ENCODE data around the gene RBP3. TPM values are rescaled to one million over a fixed set of nuclear protein-coding genes. Genes with fewer than 3 reads are reported as not detected.

RBP3 gene
- total RNA-seq, 1 donor from 2014 or later = not detected

DNA sequence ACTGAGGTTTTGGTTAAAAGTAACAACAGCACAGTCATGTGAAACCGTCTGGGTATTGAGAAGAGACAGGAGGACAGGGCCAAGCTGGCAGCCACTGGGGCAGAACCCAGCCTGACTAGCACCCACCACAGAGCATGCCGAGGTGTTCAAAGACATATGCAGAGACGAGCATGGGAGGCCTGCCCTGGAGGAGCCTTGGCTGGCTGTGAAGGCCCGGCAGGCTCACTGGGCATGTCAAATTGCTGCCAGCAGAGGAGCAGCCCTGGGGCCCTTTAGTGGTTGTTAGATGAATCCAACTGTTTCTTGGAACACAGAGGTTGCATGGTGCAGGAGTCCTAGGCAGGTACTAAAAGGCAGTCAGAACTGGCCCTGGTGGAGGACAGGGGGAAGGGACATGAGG, 30.9 kb upstream of the RBP3 start:
- intact Hi-C loops (cut with micrococcal nuclease) = loop anchor here (10.0 kb wide), 1 partner anchor 152 kb away; no protein-coding TSS in a partner anchor

DNA sequence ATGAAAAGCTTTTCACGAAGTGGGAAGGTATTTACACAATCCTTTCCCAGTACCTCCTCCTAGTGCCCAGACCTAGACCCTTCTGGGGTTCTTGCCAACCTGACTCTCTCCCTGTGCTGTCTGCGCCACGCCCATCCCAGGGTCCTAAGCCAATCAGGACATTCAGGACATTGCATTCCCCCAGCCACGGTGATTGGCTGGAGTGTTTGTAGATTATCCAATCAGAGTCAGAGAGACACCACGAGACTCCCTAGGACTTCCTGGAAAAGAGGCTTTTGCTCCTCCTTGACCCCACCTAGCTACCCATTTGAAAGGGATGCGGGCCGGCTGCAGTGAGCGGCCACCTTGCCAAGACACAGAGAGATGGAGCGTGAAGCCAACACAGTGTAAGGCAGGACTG, 29.5 kb upstream of the RBP3 start:
- intact Hi-C loops (cut with micrococcal nuclease) = loop anchor here (10.0 kb wide), 1 partner anchor 154 kb away; no protein-coding TSS in a partner anchor

DNA sequence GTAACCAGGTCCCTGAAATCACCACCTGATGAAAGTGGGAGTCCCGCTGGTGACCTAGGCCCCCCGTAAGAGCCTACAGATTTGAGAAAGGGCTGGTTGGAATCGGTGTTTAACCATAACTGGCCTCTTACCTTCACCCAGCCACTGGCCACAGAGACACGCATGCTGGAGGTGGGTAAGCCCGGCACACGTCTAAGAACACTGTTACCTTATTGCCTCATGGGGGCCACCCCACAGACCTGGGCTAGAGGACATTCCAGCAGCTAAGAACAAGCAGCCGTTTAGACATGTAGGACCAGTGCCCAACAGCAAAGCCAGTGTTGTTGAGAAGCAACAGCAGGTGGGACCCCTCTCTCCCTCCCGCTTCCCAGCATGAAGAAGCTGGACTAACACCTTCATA, 28.4 kb upstream of the RBP3 start:
- intact Hi-C loops (cut with micrococcal nuclease) = loop anchor here (10.0 kb wide), 1 partner anchor 155 kb away; no protein-coding TSS in a partner anchor

DNA sequence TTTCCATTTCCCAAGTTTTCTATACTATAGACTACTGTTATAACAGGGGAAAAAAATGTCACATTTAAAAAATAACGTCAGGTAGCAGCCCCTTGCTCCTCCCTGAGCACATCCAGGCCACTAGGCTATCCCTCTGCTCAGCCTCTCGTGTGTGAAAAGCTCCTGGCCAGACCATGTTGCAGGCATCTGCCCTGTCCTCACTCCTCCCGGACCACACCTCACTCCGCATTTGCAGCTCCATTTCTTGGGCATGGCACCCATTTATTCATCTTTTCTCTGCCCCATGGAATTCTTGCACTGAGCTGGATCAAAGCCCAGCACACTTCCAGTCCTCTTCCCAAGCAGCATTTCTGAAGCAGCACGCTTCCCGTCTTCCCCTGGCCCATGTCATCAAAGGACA, 27.4 kb upstream of the RBP3 start:
- intact Hi-C loops (cut with micrococcal nuclease) = no loop called here

DNA sequence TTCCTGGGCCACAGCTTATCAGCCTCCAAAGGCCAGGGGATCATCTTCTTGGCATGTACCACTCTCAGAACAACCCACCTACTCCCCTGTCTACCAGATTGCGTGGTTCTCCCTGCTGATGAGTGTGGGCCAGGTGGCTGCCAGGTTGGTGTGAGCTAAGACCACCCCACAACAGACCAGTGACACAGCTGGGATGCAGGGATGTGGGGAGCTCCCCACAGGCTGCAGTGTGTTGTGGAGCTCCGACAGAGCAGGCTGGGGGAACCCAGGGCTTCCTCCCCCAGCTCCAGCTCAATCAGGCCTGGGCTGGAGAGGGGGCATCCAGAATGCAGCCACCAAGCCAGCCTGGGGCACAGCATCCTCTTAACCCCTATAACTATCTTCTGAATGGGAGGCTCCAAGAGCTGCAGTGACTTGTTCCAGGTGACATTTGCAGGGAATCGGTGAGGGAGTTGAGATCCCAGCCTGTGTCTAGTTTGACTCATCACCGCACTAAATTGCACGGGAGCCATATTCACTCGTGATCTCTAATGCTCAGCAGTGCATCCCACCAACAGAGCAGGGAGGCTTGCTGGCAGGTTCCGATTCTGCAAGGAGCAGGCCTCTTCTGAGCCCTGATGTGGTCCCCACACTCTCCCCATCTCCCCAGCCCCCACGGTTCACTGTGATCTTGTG, 26.5 kb upstream of the RBP3 start:
- intact Hi-C loops (cut with micrococcal nuclease) = no loop called here

DNA sequence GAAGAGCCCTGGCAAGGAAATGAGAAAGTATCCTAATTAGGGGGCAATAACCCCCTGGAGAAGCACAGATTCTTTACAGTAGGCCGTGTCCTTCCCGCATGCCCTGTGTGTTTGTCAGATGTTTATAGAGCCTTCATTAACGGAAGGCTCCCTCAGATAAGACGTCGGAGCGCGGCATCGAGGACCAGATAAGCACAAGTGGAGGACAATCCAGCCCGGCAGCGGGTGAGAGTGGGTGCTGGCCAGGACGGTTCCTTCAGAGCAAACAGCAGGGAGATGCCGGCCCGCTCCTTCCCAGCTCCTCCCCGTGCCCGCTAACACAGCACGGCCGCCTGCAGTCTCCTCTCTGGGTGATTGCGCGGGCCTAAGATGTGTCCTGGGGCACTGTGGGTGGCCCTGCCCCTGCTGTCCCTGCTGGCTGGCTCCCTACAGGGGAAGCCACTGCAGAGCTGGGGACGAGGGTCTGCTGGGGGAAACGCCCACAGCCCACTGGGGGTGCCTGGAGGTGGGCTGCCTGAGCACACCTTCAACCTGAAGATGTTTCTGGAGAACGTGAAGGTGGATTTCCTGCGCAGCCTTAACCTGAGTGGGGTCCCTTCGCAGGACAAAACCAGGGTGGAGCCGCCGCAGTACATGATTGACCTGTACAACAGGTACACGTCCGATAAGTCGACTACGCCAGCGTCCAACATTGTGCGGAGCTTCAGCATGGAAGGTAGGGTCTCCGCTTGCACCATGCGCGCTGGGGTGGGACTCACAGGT, 25.7 kb upstream of the RBP3 start, which contains the start of gene GDF2:
Gene GDF2, plus strand, starts transcription at position 155 of the 762 bp plus-strand sequence. Its CDS starts 215 bp downstream, at position 370.
- intact Hi-C loops (cut with micrococcal nuclease) = no loop called here

DNA sequence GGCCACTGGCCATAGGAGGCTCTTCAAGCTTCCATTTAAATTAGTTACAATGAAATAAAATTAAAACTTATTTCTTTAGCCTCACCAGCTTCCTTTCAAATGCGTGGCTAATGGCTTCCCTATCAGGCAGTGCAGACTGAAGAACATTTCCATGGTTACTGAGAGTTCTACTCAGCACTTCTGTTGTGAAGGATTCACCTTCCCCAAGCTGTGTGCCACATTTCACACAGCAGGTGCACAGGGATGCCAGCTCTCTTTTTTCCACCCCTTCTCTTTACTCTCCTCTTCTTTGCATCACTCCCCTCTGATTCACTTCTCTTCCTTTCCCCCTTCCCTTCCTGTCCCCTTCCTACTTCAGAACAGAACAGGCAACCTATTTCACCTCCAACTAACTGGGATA, 25.1 kb upstream of the RBP3 start:
- intact Hi-C loops (cut with micrococcal nuclease) = no loop called here

DNA sequence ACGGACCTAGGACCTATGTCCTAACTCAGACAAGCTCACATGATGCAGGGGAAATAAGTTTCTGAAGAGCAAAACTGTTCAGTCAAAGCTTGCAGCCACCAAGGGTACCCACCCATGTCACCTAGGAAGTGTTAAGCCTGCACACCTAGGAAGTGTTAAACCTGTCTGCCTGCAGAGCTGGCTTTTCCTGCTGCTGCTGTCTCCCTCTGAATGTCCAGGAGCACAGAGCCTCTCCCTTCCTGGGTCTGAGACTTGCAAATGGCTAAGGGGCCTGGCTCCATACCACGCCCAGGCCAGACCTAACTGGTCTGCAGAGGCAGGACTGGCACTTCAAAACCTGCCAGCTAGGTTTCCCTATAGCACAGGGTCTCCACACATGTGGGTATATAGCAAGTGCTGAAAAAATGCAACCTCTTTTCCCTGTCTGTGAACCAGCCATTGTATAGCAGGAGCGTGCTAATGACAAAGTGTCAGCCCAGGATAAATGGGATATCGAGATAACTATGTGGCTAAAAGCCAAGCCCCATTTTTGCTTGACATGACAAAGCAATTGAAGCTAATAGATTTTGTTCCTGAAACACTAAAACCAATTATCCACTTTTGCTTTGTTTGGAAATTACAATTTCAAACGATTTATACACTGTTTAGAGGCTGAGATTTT, 24.4 kb upstream of the RBP3 start:
- intact Hi-C loops (cut with micrococcal nuclease) = no loop called here

DNA sequence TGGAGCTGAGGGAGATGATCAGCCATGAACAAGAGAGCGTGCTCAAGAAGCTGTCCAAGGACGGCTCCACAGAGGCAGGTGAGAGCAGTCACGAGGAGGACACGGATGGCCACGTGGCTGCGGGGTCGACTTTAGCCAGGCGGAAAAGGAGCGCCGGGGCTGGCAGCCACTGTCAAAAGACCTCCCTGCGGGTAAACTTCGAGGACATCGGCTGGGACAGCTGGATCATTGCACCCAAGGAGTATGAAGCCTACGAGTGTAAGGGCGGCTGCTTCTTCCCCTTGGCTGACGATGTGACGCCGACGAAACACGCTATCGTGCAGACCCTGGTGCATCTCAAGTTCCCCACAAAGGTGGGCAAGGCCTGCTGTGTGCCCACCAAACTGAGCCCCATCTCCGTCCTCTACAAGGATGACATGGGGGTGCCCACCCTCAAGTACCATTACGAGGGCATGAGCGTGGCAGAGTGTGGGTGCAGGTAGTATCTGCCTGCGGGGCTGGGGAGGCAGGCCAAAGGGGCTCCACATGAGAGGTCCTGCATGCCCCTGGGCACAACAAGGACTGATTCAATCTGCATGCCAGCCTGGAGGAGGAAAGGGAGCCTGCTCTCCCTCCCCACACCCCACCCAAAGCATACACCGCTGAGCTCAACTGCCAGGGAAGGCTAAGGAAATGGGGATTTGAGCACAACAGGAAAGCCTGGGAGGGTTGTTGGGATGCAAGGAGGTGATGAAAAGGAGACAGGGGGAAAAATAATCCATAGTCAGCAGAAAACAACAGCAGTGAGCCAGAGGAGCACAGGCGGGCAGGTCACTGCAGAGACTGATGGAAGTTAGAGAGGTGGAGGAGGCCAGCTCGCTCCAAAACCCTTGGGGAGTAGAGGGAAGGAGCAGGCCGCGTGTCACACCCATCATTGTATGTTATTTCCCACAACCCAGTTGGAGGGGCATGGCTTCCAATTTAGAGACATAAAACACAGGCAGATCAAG, 22.6 kb upstream of the RBP3 start:
- intact Hi-C loops (cut with micrococcal nuclease) = no loop called here

DNA sequence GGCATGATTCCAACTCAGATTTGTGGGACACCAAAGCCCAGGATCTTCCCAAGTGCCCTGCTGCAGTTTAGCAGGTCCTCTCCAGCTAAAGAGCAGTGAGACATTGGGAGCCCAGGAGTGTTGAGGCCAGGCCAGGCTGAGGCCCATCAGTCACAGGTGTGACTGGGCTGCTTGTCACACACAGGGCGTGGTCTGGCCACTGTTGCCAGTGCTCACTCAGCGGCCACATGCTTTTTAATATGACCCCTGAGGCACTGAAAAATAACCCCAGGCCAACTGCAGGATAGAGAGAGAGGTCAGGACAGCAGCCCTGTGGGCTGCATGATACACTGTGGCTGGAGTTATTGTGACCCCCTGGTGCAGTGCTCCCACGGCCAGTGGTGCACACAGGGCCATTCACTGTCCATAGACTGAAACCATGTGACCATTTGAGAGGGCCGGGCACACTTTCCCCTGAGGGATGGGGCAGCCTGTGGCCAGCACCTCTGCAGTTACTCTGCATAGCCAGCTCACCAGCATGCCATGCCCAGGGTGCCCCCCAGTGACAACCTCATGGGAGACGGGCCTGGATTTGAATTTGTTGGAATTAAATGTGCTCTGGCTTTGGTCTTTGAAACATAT, 21.7 kb upstream of the RBP3 start:
- intact Hi-C loops (cut with micrococcal nuclease) = no loop called here

DNA sequence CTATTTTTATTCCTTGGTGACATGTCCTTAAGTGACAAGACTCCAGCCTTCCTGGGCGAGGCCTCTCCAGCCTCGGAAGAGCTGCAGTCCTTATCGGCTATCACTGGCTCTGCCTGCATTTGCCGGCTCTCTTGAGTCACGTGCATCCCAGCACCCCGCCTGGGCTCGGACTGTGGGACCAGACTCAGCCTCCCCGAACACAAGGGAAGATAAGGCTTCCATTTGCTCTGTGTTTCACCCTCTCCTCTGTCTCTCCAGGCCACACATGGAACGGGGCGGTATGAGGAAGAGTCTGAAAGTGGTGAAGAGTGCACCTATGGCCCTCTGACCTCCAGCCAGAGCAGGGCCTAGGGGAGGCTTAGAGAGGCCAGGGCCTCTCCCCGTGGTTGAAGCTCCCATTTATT, 21.2 kb upstream of the RBP3 start:
- intact Hi-C loops (cut with micrococcal nuclease) = no loop called here

DNA sequence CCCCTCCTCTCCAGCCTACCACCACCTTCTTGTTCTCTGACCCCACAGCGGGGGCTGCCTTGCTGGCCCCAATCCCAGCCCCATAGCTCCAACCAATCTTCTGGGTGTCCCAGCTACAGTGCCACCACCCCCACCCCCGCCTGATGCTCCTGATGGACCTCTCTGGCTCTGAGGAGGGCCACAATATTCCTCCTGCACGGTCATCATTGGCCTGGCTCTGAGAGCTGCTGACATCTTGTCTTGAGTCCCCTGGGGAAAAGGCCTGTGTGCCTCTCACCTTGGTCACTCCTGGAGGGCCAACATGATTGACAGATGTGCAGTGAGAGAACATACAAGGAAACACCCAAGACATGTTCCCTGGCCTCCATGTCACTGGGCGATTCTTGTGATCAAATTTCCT, 18.3 kb upstream of the RBP3 start:
- intact Hi-C loops (cut with micrococcal nuclease) = no loop called here

DNA sequence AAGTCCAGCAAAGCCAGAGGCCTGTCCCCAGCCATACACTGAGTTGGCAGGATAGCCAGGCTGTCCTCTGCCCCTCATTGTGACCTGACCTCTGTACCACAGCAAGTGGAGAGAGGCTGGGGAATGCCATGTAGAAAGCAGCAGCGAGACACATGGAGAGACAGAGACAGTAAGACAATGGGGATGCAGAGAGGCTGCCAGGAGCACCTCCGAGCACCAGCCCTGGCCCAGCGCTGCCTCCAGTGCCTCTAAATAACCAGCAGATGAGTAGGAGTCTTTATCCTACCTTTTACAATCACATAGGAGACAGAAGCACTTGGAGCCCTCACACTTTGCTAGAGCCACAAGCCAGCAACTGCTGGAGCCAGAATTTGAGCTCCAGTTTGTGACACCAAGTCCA, 17.8 kb upstream of the RBP3 start:
- intact Hi-C loops (cut with micrococcal nuclease) = no loop called here

DNA sequence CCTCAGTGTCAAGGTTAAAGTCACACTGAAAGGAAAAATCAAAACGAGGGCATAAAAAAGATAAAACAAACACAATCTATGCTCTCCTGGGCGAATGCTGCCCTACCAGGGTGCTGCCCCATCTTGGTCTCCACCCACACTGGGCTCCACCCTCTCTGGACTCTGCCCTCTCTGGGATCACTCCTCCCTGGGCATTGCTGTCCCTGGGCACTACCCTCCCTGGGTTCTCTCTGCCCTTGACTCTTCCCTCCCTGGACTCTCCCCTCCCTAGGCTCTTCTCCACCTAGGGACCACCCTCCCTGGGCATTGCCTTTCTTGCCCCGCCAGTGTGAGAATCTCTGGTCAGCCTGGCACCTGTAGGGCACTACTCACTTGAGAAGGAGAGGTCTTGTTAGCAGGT, 17.4 kb upstream of the RBP3 start:
- intact Hi-C loops (cut with micrococcal nuclease) = no loop called here

DNA sequence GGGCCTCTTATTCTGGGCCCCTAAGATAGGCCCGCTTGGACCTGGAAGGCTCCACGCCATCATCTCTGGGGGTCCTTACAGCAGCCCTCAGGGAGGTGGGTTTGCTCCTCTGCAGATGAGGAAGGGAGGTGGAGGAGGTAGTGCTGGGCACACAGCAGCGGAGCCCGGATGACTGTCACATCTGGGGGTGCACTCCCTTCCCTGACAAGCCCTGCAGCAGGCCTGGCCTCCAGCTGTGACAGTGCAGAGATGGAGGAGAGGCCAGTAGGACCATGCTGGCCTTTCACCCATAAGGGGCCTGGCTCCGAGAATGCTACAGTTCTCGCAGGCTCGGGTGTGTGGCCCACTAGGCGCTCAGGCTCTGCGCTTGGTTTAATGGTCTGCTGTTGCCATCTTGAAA, 16.7 kb upstream of the RBP3 start:
- intact Hi-C loops (cut with micrococcal nuclease) = no loop called here

DNA sequence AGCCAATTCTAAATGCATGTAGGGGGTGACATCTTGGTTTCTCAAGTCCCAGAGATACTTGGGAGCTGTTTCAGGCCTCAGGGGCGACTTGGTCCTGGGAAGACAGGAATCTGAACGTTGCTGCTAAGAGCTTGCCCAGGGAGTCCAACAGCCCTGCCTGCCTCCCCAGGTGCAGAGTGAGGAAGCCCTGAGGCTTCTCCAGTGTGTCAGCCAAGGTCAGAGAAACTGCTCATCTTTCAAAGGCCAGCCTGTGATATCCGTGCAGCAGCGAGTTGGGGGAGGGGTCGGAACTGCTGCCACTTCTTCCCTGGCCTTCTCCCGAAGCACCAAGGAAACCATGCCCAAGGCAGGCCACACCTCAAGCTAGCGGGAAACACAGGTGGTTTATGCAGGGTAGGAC, 16.2 kb upstream of the RBP3 start:
- intact Hi-C loops (cut with micrococcal nuclease) = no loop called here

DNA sequence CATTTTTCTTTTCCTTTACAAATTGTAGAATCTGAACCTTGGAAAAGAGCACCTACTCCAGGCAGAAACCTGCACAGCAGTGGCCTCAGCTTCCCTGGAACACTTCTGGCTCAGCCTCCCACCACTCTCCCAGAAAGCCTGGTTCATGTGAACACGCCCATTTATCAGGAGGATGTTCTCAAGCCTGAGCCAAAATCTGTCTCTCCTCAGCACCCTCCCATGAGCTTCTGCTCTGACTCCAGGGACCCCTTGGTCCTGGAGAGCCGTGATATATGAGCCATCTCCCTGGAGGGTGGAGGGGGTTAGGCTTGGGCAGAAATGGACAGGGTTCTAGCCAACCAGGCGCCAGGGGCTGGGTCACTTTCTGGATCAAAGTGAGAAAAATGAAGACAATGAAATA, 15.8 kb upstream of the RBP3 start:
- intact Hi-C loops (cut with micrococcal nuclease) = no loop called here

DNA sequence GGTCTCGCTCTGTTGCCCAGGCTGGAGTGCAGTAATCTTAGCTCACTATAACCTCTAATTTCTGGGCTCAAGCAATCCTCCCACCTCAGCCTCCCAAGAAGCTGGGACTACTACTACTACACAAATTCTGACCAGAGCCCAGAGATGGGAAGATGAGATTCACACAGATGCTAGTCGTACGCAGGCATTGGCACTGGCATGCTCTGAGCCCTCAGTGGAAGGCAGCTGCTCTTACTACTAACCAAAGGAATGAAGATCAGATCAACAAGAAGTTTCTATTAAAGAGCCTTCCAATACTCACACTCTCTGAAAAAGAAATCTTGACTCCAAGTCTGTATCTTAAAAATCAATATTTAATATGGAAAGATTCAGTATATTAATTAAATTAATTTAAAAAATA, 15.2 kb upstream of the RBP3 start:
- intact Hi-C loops (cut with micrococcal nuclease) = no loop called here

DNA sequence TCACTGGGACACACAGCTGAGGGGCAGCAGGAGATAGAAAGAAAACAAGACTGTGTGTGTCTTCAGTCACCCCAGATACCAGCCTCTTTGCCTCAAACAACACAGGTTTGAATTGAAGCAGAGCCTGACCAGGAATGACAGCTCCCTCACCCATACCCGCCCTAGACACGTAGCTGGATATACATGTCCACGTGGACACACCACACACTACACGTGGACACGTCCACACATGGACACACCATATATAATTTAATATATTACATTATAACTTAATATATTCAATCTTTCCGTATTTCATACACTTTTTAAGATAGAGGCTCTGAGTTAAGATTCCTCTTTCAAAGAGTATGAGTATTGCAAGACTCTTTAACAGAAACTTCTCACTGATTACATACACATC, 14.6 kb upstream of the RBP3 start:
- intact Hi-C loops (cut with micrococcal nuclease) = no loop called here

DNA sequence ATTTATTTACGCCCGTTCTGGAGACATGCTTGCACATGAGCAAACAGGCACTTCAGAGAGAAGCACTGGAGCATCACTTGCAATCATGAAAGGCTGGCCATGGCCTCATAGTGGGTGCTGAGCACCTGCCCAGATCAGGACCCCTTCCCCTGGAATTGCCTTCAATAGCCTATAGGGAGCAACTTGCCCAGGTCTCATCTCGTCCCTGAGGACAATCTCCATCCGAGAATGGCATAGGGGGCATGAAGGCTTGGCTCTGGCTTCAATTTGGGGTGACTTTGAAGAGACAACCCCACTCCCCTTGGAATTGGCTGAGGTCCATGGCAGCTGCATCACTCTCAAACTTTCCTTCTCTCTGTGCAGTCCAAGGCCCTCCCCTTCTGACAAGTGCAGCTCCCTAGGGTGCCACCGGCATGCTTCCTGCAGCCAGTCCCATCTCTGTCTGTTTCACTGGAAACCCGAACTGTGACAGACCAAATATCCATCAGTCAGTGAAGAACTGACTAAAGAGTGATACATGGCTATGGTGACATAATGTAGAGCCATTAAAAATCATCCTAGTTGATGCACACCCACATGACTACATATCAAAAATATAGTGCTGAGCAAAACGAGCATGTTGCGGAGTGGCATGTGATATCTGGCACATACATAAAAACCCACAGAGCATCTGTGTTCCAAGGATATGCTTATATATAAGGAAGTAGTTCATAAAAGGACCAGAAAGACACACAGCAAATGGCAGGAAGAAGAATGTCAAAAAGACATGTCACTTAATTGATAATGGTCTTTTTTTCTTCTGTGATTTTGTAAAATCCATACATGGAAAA, 13.5 kb upstream of the RBP3 start:
- intact Hi-C loops (cut with micrococcal nuclease) = no loop called here
